MM.1S (cell line): ENCODE measurements around the gene RNF112.

Experiments used
- DNase-seq: peaks from one replicate; pipeline ENCODE4 v3.0.0-alpha.2; 2015
- H2AFZ ChIP-seq: fragments of 300-600 bp; sonication (generic); 2 replicates; pipeline ENCODE4 v1.6.0; 2016; ENCODE audit warnings: antibody characterized with exemption, low read length
- H3F3A ChIP-seq: fragments of 300-600 bp; sonication (generic); 2 replicates; pipeline ENCODE4 v1.6.1; 2016; ENCODE audit warnings: mild to moderate bottlenecking, antibody characterized with exemption, low read length, moderate library complexity, mixed read lengths; ENCODE audit not compliant: insufficient read depth
- H3K27ac ChIP-seq: fragments of 300-600 bp; sonication (generic); 2 replicates; pipeline ENCODE4 v1.5.1; 2016; ENCODE audit warnings: mild to moderate bottlenecking, low read length
- H3K27me3 ChIP-seq: fragments of 300-600 bp; sonication (generic); replicated peaks from 2 replicates; pipeline ENCODE4 v1.6.0; 2016; ENCODE audit warnings: low read length; ENCODE audit not compliant: insufficient read depth
- H3K36me3 ChIP-seq: fragments of 300-600 bp; sonication (generic); replicated peaks from 2 replicates; pipeline ENCODE4 v1.6.1; 2016; ENCODE audit warnings: mild to moderate bottlenecking, low read length, mixed read lengths; ENCODE audit not compliant: insufficient read depth
- H3K4me1 ChIP-seq: fragments of 300-600 bp; sonication (generic); 2 replicates; pipeline ENCODE4 v1.6.1; 2016; ENCODE audit warnings: low read length, mixed read lengths
- H3K4me2 ChIP-seq: fragments of 300-600 bp; sonication (generic); 2 replicates; pipeline ENCODE4 v1.6.0; 2016; ENCODE audit warnings: low read depth, low read length
- H3K4me3 ChIP-seq: fragments of 300-600 bp; sonication (generic); 2 replicates; pipeline ENCODE4 v1.5.1; 2016; ENCODE audit warnings: low read length, mixed read lengths
- H3K79me2 ChIP-seq: fragments of 300-600 bp; sonication (generic); 2 replicates; pipeline ENCODE4 v1.6.1; 2016; ENCODE audit warnings: mixed run types, low read length, mixed read lengths
- H3K9ac ChIP-seq: fragments of 300-600 bp; sonication (generic); 2 replicates; pipeline ENCODE4 v1.6.1; 2016; ENCODE audit warnings: low read length, mixed read lengths
- H3K9me2 ChIP-seq: fragments of 300-600 bp; sonication (generic); replicated peaks from 2 replicates; pipeline ENCODE4 v1.6.1; 2016; ENCODE audit warnings: mild to moderate bottlenecking, low read length, mixed read lengths; ENCODE audit not compliant: insufficient read depth
- H3K9me3 ChIP-seq: fragments of 300-600 bp; sonication (generic); replicated peaks from 2 replicates; pipeline ENCODE4 v1.6.1; 2016; ENCODE audit warnings: mild to moderate bottlenecking, low read length, mixed read lengths; ENCODE audit not compliant: insufficient read depth
- H4K20me1 ChIP-seq: fragments of 300-600 bp; sonication (generic); 2 replicates; pipeline ENCODE4 v1.6.1; 2016; ENCODE audit warnings: mild to moderate bottlenecking, low read length, moderate library complexity, mixed read lengths; ENCODE audit not compliant: insufficient read depth
- CTCF ChIP-seq: fragments of 300-600 bp; sonication (generic); IDR thresholded peaks from 2 replicates; pipeline ENCODE4 v1.5.1; 2016; ENCODE audit warnings: antibody characterized with exemption, low read length, mixed read lengths
- EZH2 ChIP-seq: fragments of 300-600 bp; sonication (generic); optimal IDR thresholded peaks from 2 replicates; pipeline ENCODE3; 2017; ENCODE audit warnings: low read depth, mild to moderate bottlenecking, antibody characterized with exemption, low read length, mixed read lengths
- EZH2phosphoT487 ChIP-seq: fragments of 300-600 bp; sonication (generic); IDR thresholded peaks from 2 replicates; pipeline ENCODE4 v1.6.1; 2018; ENCODE audit warnings: antibody characterized with exemption, low read length

Gene RNF112

GRCh38 chr17:19381741-19382444 lies 29.1 kb upstream of the RNF112 start:
- Histone ChIP-seq H2AFZ (no peak overlapping the region), H3K36me3 (no peaks in the 10 kb centered on the region), H4K20me1 (no peaks in the 10 kb centered on the region), H3K9ac (no peak overlapping the region), H3K27ac (no peak overlapping the region), H3F3A (peaks cover 10% of the 10 kb centered on the region), H3K4me1 (no peaks in the 10 kb centered on the region; the same call in 1 of the 2 replicates), H3K4me2 (no peak overlapping the region), H3K79me2 (peaks cover 12% of the 10 kb centered on the region), H3K27me3 (no peaks in the 10 kb centered on the region), H3K4me3 (no peak overlapping the region), H3K9me2 (no peaks in the 10 kb centered on the region), H3K9me3 (no peaks in the 10 kb centered on the region)
- DNase-seq, result no peak
- no peak for TF ChIP-seq EZH2phosphoT487
- TF ChIP-seq EZH2, result no peak
- no peak for TF ChIP-seq CTCF

DNA sequence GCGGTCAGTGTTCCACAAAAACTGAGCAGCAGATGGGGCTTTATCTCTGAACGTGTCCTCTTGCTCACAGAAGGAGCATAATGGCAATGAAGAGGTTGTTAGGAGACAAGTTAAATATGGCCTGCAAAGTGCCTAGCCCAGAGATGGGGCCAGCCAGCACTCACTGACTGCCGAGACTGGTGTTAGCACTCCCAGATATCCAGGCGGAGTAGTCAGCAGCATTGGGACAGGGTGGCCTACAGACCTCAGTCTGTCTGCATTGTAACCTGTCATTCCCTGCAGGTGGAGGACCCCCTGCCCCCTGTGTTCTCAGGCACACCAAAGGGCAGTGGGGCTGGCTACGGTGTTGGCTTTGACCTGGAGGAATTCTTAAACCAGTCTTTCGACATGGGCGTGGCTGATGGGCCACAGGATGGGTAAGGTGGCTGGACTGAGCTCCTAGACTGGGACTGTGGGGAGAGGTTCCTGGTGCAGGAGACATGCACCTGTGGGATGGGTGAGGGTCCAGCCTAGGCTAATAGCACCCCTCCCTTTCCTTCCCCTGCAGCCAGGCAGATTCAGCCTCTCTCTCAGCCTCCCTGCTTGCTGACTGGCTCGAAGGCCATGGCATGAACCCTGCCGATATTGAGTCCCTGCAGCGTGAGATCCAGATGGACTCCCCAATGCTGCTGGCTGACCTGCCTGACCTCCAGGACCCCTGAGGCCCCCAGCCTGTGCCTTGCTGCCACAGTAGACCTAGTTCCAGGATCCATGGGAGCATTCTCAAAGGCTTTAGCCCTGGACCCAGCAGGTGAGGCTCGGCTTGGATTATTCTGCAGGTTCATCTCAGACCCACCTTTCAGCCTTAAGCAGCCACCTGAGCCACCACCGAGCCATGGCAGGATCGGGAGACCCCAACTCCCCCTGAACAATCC lies 28.2 kb upstream of the RNF112 start:
- no peaks in the 10 kb centered on the region for H4K20me1 ChIP-seq
- no peaks in the 10 kb centered on the region for H3K9me2 ChIP-seq

More for the DNA sequence above, 28.2 kb upstream of the RNF112 start:
- Histone ChIP-seq H2AFZ (no peak overlapping the region), H3K9ac (no peak overlapping the region), H3K4me3 (no peak overlapping the region), H3K27ac (no peak overlapping the region), H3K4me2 (no peak overlapping the region), H3K4me1 (no peaks in the 10 kb centered on the region; the same call in 1 of the 2 replicates), H3K36me3 (no peaks in the 10 kb centered on the region), H3F3A (peaks cover 1% of the 10 kb centered on the region; the same call in 1 of the 2 replicates), H3K9me3 (no peaks in the 10 kb centered on the region), H3K27me3 (no peaks in the 10 kb centered on the region), H3K79me2 (peaks cover 12% of the 10 kb centered on the region)
- DNase-seq, result no peak
- TF ChIP-seq EZH2, result no peak
- no peak for TF ChIP-seq EZH2phosphoT487
- no peak for TF ChIP-seq CTCF
